ENCODE measurements around the gene SAMD1.
A peak's percentile ranks its signal among the peaks of the same experiment; 100 is the strongest.
"Not testable (repeated sequence)": the region's sequence is repeated elsewhere in the genome, so short reads cannot be mapped to it uniquely, and the experiment has no call there.

Gene SAMD1

DNA sequence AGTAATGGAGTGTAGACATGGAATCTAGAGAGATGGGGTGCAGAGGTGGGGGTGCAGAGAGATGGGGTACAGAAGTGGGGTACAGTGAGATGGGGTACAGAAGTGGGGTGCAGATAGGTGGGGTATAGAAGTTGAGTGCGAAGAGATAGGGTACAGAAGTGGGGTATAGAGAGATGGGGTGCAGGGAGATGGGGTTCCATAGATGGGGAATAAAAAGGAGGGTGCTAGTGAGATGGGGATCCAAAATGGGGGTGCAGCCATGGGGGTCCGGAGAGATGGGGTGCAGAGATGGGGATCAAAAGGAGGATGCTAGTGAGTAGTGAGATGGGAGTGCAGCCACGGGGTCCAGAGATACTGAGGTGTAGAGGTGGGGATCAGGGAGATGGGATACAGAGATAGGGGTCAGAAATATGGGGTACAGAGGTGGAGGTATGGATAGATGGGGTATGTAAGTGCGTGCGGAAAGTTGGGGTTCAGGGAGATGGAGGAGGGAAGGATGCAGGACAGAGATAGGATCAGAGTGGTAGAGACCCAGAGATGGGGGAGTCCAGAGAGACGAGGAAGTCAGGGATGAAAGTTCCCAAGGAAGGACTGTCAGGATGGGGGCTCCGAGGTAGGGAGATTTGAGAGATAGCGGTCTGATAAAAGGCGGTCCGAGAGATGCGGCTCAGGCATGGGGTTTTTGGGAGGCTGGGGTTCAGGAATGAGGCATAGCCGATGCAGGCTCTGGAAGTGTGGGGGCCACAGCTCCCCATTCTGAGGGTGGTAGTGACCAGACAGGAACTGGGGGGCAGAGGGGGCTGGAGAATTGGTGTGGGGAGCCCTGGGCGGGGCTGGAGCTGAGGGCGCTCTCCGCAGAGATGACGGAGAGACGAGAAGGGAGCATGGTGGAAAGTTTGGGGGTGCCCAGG, 32.1 kb downstream of the SAMD1 start:
- DNase-seq, result no peak

DNA sequence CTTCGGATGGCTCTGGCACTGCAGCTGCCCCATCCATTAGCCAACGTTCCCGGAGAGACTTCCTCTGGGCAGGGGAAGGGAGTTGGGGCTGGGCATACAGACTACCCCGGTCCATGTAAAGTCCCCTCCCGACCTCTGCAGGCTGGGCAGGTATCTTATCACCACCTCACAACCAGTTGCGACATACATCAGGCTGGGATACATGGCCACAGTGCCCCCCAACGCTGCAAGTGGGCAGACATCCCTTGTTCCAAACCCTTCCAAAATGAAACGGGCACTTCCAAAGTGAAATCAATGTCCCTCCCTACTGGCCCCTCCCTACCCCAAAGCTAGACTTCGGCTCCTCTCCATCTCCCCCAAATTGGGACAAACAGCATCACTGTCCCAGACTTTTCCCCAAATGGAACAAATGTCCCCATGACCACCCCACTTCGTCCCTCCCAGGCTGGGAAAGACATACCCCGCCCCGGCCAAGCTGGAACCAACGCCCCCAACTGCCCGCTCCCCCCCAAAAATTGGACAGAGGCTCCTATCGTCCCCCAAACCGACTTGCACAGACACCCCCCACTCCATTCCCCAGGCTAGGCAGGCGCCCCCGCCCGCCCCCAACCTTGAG, 33.7 kb downstream of the SAMD1 start:
- no peak for DNase-seq

DNA sequence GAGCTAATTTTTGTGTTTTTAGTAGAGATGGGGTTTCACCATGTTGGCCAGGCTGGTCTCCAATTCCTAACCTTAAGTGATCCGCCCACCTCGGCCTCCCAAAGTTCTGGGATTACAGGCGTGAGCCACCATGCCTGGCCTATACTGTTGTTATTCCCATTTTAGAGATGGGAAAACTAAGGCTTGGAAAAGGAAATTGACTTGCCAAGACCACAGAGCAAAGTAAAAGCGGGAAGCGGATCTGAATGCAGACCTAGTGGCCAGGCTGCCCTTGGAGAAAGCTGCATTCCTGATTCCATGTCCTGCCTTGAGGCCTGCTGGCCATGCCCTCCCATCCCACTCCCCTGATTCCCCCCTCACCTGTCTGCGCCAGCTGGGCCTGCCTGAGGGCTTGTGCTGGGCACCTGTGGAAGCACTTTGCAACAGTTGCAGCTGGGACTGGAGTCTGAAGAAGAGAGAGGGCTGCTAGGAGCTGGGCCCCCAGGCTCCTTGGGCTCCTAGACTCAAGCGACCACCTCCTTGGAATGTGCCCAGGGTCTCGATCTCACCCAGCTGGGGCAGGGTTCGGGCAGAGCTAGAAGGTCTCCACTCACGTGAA, 34.4 kb downstream of the SAMD1 start:
- DNase-seq, result no peak

DNA sequence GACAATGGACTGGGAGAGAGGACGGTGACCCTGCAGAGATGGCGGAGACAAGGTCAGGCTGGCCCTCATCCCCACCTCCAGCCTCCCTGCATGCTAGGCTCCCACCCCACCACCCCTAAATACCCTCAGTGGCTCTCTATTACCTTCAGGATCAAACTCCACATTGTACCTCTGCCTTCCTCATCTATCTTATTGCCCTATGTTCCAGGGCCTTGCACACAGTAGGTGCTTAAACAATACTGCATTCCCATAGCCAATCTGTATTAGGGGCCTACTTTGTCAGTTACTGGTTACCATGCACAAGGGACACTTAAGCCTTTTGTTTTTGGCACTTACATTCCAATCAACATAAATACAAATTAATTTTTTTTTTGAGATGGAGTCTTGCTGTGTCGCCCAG, 35.2 kb downstream of the SAMD1 start:
- DNase-seq, result no peak

DNA sequence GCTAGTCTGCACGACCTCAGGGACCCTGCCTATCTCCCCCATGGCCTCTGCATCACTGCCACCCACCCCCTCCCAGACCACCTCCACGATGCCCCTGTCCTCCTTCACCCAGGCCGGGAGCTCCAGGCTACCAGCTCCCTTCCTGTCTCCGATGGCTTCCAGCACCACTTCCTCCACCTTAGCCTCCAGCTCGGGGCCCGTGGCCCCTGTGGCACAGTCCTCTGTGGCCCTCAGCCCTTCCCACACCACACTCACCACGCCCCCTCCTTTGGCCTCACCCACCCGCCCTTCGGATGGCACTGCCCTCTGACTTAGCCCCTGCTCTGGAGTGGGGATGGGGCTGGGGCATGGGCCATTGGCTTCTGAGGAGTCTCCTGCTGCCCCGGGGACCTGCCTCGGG, 35.8 kb downstream of the SAMD1 start:
- no peak for DNase-seq

DNA sequence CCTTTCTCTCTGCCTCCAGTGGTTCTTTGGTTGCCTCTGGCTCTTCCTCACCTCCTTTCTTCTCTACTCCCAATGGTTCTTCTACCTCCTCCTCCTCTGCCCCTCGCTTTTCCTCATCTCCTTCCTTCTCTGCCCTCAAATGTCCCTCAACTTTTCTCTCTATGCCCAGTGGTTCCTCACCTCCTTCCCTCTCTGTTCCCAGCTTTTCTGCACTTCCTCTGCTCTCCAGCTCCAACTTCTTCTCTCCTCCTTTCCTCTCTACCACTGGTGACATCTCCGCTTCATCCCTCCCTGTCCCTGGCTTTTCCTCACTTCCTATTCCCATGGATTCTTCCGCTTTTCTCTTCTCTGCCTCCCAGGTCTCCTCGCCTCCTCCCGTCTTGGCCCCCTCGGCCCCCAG, 36.5 kb downstream of the SAMD1 start:
- DNase-seq, result no peak

DNA sequence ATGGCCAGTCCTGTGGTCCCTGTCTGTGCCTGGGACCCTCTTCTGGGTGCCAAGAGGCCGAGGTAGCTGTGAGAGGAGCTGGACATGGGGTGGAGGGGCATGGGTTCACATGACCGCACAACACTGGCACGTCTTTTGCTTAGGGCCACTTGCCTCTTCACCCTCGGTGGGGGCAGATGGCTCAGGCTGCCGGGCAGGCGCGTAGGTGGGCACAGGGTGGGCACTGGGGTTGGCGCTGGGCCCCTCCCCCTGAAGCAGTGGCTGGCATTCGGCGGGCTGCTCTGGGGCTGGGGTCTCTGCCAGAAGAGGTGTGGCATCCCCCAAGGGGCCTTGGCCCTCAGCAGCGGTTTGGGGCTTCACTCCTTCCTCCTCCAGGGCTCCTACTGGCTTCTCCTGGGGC, 37.1 kb downstream of the SAMD1 start:
- DNase-seq, result no peak

DNA sequence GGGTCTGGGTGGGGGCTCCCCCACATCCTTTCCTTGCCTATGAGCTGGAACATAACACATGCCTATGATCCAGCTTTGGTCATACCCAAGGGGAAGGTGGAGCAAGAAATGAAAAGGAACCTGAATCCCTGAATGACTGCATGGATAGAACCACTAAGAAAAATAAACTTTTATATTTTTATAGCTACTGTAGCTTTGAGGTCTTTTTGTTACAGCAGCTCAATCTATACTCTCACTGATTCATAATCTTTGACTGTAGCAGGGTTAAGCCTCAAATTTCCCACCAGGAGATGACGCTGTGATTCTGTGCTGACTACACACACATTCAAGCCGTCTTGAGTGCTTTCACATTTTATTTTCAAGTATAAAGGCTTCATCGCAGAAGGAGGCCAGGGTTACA, 37.5 kb downstream of the SAMD1 start:
- DNase-seq, result no peak

DNA sequence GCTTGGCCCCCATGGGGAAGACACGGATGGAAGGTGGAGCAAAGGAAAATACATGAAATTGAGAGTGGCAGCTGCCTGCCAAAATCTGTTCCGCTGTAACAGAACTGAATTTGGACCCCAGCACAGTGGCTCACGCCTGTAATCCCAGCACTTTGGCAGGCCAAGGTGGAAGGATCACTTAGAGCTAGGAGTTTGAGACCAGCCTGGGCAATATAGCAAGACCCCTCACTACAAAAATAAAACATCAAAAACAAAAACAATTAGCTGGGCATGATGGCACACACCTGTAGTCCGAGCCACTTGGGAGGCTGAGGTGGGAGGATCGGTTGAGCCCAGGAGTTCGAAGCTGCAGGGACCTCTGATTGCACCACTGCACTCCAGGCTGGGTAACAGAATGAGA, 38.1 kb downstream of the SAMD1 start:
- DNase-seq, result no peak

DNA sequence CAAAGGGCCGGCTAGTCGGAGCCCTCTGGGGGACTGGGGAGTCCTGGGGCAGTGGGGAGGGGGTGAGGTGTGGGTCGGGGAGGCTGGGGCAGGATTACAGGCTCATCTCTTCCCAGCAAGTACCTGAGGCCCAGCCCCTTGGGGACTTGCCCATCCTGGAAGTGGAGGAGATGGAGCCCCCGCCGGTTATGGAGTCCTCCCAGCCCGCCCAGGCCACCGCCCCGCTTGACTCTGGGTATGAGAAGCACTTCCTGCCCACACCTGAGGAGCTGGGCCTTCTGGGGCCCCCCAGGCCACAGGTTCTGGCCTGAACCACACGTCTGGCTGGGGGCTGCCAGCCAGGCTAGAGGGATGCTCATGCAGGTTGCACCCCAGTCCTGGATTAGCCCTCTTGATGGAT, 38.6 kb downstream of the SAMD1 start:
- DNase-seq, result no peak

DNA sequence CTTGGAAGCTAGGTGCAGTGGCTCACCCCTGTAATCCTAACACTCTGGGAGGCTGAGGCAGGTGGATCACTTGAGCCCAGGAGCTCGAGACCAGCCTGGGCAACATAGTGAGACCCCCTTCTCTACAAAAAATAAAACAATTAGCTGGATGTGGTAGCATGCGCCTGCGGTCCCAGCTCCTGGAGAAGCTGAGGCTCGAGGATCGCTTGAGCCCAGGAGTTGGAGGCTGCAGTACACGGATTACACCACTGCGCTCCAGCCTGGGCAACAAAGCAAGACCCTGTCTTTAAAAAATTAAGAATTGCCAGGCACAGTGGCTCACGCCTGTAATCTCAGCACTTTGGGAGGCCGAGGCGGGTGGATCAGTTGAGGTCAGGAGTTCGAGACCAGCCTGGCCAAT, 39.6 kb downstream of the SAMD1 start:
- not testable (repeated sequence) for DNase-seq

DNA sequence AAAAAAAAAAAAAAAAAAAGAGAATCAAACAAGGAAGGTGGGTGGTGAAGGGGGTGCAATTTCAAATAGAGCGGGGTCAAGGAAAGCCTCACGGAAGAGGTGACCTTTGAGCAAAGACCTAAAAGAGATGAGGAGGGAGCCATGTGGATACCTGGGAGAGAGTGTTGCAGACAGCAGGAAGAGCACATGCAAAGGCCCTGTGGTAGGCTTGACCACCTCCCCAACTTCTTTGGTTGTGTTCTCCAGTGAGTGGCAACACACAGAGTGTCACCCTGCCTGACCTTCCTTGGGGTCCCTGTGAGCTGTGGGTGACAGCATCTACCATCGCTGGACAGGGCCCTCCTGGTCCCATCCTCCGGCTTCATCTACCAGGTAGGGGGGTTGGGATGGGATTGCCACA, 40.0 kb downstream of the SAMD1 start:
- no peak for DNase-seq

DNA sequence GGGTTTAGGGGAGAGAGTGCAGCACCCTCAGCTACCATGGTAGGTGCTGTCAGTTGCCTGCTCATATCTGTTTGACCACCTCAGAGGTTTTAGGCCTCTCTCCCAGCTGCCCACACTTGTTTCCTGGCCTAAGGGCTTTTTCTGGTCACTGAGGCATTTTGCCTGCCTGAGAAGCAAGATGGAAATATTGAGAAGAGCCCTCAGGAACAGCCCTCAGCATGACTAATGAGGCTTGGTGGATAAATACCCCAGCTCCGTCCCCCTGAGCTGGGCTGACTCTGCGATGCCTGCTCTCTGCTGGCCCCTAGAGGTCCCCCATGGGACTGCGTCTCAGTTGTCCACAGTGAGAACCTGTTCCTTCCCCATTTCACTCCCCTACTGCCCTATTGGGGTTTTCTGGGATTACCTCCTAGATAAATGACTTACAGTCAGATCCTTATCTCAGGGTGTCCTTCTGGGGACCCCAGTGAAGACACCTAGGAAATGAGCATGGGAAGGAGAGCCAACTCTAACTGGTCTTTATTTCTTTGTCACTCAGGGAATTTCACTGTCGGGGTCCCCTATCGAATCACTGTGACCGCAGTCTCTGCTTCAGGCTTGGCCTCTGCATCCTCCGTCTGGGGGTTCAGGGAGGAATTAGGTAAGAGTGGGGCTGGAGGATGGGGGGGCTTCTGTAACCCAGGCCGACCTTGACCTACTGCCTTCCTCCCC, 42.0 kb downstream of the SAMD1 start:
- peak; percentile 84 for DNase-seq

DNA sequence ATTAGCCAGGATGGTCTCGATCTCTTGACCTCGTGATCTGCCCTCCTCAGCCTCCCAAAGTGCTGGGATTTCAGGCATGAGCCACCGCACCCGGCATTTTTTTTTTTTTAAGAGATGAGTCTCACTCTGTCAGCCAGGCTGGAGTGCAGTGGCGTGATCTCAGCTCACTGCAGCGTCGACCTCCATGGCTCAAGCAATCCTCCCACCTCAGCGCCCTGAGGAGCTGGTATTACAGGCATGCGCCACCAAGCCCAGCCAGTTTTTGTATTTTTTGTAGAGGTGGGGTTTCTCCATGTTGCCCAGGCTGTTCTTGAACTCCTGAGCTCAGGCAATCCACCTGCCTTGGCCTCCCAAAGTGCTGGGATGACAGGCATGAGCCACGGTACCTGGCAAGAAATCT, 42.7 kb downstream of the SAMD1 start:
- not testable (repeated sequence) for DNase-seq

DNA sequence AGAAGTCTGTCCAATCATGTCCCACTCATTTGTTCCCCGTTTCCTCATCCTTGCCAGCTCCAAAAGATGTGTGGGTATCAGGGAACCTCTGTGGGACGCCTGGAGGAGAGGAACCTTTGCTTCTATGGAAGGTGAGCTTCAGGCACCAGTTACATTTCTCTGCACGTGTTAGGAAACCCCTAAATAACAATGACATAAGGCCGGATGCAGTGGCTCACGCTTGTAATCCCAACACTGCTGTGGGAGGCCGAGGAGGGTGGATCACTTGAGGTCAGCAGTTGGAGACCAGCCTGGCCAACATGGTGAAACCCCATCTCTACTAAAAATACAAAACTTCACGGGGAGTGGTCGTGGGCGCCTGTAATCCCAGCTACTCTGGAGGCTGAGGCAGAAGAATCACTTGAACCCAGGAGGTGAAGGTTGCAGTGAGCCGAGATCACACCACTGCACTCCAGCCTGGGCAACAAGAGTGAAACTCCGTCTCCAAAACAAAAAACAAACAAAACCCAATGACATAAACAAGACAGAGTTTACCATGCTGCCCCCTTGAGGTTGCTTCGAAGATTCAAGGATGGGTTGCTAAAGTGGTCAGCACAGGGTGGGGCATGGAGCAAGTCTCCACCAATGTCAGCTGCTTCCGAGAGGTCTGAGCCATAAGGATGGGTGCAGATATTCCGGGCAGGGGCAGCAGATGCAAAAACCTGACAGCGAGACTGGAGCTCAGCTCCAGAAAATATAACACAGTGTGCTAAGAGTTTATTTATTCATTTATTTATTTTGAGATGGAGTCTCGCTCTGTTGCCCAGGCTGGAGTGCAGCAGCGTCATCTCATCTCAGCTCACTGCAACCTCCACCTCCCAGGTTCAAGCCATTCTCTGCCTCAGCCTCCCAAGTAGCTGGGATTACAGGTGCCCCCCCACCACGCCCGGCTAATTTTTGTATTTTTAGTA, 47.6 kb downstream of the SAMD1 start:
- peak; percentile 34 for DNase-seq

DNA sequence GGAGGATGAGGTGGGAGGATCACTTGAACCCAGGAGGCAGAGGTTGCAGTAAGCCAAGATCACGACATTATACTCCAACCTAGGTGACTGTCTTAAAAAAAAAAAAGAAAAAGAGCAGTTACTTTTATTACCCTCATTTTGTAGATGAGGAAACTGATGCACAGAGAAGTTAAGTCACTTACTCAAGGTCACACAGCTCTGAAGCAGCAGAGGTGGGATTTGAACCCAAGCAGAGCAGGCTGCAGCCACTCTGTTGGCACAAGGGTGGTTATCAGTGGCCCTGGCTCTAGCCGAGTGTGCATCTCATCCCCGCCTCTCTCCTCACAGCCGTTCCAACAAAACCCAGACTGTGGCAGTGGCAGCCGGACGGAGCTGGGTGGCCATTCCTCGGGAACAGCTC, 51.4 kb downstream of the SAMD1 start:
- no peak for DNase-seq
